Muscle layer of duodenum (tissue), 2 donors: ENCODE results near the gene KMT5B.

Experiments
- H3K27ac ChIP-seq: one replicate; pipeline ENCODE4 v1.7.0; 2013; ENCODE audit warnings: mild to moderate bottlenecking, low read length
- H3K27me3 ChIP-seq: one replicate; pipeline ENCODE4 v1.7.0; 2013; ENCODE audit warnings: low read depth, mild to moderate bottlenecking, control low read depth, low read length
- H3K36me3 ChIP-seq, 2 donors: one replicate each; pipeline ENCODE4 v1.7.0; 2013; ENCODE audit warnings: low read length in 2 of 2, control low read depth in 1 of 2, mild to moderate bottlenecking in 1 of 2; ENCODE audit not compliant: insufficient read depth in 2 of 2, control insufficient read depth in 1 of 2
- H3K4me1 ChIP-seq, 2 donors: one replicate each; pipeline ENCODE4 v1.7.0; 2013; ENCODE audit warnings: low read length in 2 of 2, mild to moderate bottlenecking in 2 of 2, control low read depth in 1 of 2, moderate library complexity in 1 of 2; ENCODE audit not compliant: insufficient read depth in 2 of 2, control insufficient read depth in 1 of 2
- H3K4me3 ChIP-seq, 2 donors: one replicate each; pipeline ENCODE4 v1.7.0; 2013; ENCODE audit warnings: low read length in 2 of 2, low read depth in 1 of 2, mild to moderate bottlenecking in 1 of 2
- H3K9me3 ChIP-seq, 2 donors: one replicate each; pipeline ENCODE4 v1.7.0; 2013; ENCODE audit warnings: low read length in 2 of 2, control low read depth in 1 of 2, mild to moderate bottlenecking in 1 of 2; ENCODE audit not compliant: control insufficient read depth in 1 of 2
- donor health status: healthy.

Gene KMT5B

DNA sequence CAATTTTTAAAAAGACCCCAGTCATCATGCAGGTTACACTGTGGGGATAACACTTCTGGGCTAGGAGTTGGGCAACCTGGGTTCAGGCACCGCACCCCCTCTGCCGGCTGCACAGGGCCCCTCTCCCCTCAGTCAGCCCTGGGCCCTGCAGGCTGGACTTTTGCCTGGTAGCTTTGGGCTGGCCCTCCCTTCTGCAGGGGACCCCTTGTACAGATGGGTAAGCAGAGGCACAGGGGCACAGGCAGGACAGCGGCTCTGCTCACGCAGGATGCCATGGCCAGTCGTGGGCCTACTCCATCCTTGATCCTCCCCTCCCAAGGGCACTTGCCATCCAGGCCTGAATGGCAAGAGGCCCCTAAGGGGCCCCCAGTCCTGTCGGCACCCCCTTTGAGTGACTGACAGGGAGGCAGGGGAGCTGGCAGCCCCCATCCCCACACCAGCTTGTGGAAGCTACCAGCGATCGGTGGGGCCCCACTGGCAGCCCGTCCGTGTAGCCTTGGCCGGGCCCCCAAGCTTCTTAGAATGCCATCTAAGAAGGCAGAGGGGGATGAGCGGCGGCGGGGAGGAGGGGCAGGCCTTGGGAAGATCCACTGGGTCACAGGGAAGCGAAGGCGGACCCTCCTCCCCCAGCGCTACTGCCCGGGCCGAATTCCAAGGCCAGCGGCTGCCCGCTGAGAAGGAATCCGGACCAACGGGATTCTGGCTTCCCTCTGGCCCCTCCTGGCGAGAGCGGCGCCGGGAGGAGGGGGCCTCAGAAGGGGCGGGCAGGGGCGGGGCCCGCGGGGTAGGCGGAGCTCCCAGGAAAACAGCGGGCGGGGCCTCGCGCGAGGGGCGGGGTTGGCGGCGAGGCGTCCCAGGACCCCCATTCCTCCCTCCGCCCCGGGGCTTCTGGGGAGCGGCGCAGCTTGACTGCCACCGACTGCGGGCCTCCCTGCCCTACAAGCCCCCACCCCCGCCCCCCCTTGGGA, 85.1 kb downstream of the KMT5B start:
- Histone ChIP-seq H3K4me3 (peak overlapping the region in 1 of 2 donors; percentile 65), H3K4me1 (peaks cover 5 to 11% of the 10 kb centered on the region in 2 donors), H3K27me3 (no peaks in the 10 kb centered on the region), H3K36me3 (no peaks in the 10 kb centered on the region), H3K27ac (no peak overlapping the region), H3K9me3 (no peaks in the 10 kb centered on the region)

DNA sequence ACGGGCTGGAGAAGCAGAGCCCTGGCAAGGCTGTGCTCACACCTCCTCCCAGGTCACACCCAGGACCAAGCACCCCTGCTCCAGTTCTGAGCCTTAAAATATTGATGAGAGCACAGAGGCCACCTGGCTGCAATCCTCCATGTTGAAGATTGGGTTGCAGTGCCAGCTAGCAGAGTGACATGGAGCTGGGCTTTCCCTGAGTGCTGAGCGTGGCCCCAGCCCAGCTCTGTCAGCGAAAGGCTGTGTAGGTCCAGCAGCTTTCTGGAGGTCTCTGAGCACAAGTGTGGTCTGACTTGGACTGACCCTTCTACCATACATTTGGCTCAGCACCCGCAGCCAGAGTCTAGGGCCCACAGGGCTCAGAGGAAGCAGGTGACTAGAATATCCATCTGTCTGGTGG, 87.9 kb downstream of the KMT5B start:
- H3K27ac ChIP-seq, result no peak overlapping the region
- H3K4me3 ChIP-seq, result no peak overlapping the region
- no peaks in the 10 kb centered on the region for H3K36me3 ChIP-seq
- H3K27me3 ChIP-seq, result no peaks in the 10 kb centered on the region
- peaks cover 5 to 16% of the 10 kb centered on the region in 2 donors for H3K4me1 ChIP-seq
- no peaks in the 10 kb centered on the region for H3K9me3 ChIP-seq

DNA sequence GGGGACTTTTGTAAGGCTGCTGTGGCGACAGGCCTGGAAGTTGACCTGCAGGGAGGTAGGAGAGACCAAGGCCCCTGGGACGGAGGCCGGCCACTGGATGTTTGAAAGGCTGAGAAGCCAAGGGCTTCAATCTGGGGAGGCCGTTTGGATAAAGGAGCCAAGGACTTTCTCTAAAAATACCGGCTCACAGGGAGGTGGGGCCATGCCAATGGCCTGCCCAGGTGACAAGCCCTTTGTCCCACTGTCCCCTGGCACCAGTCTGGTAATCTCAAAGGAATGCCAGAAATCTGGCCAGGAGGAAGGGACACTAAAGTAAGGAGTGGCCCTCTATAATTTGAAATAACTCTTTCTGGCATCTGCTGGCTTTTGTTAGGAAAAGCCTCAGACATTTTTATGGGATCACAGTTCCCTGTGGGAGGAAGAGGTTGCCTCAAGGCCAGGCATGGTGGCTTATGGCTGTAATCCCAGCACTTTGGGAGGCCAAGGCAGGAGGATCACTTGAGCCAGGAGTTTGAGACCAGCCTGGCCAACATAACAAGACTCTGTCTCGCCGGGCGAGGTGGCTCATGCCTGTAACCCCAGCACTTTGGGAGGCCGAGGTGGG, 90.1 kb downstream of the KMT5B start:
- no peaks in the 10 kb centered on the region for H3K27me3 ChIP-seq
- H3K4me1 ChIP-seq, result peaks cover 9 to 31% of the 10 kb centered on the region in 2 donors
- no peak overlapping the region for H3K27ac ChIP-seq
- no peaks in the 10 kb centered on the region for H3K36me3 ChIP-seq
- no peaks in the 10 kb centered on the region for H3K9me3 ChIP-seq
- H3K4me3 ChIP-seq, result no peak overlapping the region

DNA sequence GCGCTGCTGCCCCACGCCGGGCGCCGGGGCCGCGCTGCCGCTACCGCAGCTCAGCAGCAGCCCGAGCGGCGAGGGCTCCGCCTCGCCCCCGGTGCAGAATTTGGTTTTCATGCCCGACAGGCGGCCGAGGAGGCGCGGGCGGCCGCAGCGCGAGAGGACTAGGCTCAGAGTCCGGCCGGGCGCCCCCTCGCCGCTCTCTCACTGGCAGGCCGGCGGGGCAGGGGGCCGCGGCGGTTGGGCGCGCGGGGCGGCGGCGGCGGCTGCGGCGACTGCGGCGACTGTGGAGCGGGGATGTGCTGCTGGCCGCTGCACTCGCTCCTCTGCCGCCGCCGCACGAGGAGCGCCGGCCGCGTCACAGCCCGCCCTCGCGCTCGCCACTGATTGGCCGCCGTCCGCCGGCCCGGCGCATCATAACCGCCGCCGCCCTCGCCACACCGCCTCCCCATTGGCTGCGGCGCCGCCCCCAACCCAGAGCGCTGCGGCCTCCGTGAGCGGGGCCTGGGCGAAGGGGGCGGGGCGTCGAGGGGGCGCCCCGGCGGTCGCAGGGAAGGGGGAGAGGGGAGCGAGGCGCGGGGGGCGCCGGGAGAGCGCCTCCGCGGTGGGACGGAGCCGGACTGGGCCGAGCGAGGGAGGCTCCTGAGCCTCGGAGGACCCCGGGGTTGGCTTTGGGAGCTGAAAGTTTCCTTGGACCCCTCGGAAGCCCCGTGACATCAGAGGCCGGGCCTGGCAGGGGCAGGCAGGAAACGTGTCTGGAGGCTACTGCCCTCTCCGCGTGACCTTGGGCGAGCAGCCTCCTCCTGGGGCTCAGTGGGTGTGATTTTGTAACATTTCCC, 91.8 kb downstream of the KMT5B start, which contains the start of gene CHKA:
TSS of gene CHKA (minus strand) at position 322 of the 833 bp plus-strand sequence. CDS start at position 111, 211 bp downstream.
- H3K36me3 ChIP-seq, result no peaks in the 10 kb centered on the region
- peak within 1 kb of the TSS; percentile 91 for H3K27ac ChIP-seq
- H3K4me3 ChIP-seq, result peak within 1 kb of the TSS; percentile 65 to 83
- H3K27me3 ChIP-seq, result no peaks in the 10 kb centered on the region
- H3K9me3 ChIP-seq, result no peaks in the 10 kb centered on the region
- peaks cover 15 to 38% of the 10 kb centered on the region in 2 donors for H3K4me1 ChIP-seq

DNA sequence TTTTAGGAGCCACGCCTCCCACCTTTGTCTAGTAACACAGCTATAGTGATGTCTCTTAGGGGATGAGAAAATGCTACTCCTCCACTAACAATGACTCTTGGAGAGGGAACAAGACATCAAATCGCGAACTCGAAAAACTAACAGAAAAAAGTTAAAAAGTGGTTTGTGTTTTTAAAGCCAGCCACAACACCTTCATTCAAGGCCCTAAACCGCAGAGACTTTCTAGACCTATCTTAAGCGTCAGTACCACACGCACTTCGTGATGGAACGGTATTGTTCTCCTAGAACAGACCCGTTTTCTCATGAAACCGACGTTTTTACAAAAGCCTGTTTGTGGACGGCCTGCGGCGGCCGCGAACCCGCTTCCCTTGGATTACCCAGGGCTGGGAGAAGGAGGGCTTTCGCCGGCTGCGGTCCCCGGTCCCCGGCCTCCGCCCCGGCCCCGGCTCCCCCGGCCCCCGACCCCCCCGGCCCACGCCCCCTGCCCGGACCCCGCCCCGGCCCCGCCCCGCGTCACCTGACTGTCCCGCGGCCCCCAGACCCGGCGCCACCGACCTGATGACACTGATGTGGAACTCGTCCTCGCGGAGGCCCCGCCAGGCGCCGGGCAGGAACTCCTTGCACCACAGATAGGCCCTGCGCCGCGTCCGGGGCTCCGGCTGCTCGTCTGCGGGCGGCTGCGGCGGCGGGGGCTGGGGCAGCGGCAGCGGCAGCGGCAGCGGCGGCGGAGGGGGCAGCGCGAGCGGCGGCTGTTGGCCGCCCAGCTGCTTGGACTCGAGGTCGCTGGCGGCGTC, 92.6 kb downstream of the KMT5B start:
- peaks cover 19 to 38% of the 10 kb centered on the region in 2 donors for H3K4me1 ChIP-seq
- H3K36me3 ChIP-seq, result no peaks in the 10 kb centered on the region
- H3K27ac ChIP-seq, result peak overlapping the region; percentile 82
- H3K27me3 ChIP-seq, result no peaks in the 10 kb centered on the region
- H3K4me3 ChIP-seq, result peak overlapping the region; percentile 54 to 83
- H3K9me3 ChIP-seq, result no peaks in the 10 kb centered on the region

DNA sequence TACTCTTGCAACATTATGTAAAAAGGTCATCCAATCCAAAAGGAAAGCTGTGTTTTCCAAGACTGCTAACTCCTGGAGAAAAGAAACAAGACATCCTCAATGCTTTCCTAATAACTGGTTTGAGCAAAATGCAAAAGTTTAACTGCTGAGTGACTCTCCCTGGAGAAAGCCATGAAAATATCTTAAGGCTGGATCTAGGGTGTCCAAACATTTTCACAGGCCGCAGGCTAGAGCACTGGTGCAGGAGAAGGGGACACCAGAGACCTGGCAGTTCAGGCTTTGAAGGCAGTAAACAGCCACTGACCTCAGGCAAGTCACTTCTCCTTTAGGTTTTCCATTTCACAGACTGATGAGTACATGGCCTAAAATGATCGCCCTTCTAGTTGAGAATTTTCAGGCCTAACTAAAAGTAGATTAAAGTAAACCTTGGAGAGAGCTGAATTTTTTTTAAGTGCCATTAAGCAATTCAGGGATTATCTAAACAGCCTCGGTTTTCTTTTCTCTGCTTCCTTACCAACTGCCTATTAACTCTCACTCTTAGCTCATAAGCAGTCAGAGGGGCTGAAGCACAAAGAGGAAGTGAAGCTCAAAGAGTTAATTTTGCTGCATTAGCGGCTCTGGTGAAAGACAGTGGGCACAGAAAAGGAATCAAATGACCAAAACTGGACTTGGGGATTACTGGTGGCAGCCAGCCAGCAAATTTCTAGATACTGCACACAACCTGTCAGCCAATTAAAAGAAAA, 94.2 kb downstream of the KMT5B start:
- H3K27ac ChIP-seq, result peak overlapping the region; percentile 86
- H3K4me1 ChIP-seq, result peaks cover 19 to 45% of the 10 kb centered on the region in 2 donors
- peak overlapping the region; percentile 45 to 83 for H3K4me3 ChIP-seq

DNA sequence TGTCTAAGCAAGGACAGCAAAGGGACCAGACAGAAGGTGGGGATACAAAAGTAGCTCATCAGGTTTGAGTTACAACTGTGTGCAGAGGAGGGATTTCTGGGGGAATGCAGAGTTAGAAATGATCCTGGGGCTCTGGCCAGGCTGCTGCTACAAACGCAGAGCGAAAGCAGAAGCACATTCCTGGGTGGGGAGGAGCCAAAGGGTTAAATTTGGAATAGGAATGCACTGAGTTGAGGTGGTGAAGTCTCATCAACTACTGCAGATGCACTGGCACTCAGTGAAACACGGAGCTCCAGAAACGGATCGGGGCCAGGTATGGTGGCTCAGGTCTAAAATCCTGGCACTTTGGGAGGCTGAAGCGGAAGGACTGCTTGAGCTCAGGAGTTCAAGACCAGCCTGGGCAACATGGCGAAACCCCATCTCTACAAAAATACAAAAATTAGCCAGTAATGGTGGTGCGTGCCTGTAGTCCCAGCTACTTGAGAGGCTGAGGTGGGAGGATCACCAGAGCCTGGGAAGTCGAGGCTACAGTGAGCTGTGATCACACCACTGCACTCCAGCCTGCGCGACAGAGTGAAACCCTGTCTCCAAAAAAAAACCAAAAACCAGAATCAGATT, 95.1 kb downstream of the KMT5B start:
- Histone ChIP-seq H3K27ac (peak overlapping the region; percentile 86), H3K27me3 (no peaks in the 10 kb centered on the region), H3K36me3 (no peaks in the 10 kb centered on the region), H3K4me1 (peaks cover 19 to 45% of the 10 kb centered on the region in 2 donors), H3K4me3 (peak overlapping the region in 1 of 2 donors; percentile 45), H3K9me3 (no peaks in the 10 kb centered on the region)

More for the DNA sequence above, 94.2 kb downstream of the KMT5B start:
- Histone ChIP-seq H3K9me3 (no peaks in the 10 kb centered on the region), H3K27me3 (no peaks in the 10 kb centered on the region), H3K36me3 (no peaks in the 10 kb centered on the region)

DNA sequence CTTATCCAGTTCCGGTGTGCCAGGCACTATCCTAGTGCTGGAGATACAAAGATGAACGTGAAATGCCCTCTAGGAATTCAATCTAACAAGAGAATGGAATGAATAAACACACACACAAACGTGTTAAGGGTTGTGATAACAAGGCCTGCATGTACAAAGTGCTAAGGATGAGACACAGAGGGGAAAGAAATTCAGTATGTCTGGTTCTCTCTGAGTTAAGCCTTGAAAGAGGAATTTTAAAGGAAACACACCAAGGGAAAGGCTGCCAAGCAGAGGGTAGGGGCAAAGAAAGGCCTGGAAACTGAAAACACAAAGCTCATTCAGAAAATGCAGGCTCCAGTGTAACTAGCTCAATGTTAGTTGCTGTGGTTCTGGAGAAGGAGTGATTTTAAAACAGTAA, 96.1 kb downstream of the KMT5B start:
- H3K9me3 ChIP-seq, result no peaks in the 10 kb centered on the region
- peaks cover 19 to 41% of the 10 kb centered on the region in 2 donors for H3K4me1 ChIP-seq
- H3K36me3 ChIP-seq, result no peaks in the 10 kb centered on the region
- peak overlapping the region; percentile 49 for H3K27ac ChIP-seq
- no peak overlapping the region for H3K4me3 ChIP-seq
- no peaks in the 10 kb centered on the region for H3K27me3 ChIP-seq

DNA sequence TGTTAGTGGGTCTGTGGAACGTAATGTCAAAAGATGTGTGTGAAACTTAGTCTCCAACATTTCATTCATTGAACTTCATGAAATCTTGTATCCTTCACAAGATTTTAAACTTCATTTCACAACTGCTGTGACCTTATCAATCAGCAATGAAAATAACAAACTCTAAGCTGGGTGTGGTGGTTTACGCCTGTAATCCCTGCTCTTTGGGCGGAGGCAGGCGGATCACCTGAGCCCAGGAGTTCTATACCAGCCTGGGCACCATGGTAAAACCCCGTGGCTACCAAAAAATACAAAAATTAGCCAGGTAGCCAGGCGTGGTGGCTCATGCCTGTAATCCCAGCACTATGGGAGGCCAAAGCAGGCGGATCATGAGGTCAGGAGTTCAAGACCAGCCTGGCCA, 97.0 kb downstream of the KMT5B start:
- no peak overlapping the region for H3K4me3 ChIP-seq
- H3K27ac ChIP-seq, result no peak overlapping the region
- peaks cover 19 to 39% of the 10 kb centered on the region in 2 donors for H3K4me1 ChIP-seq
- H3K36me3 ChIP-seq, result no peaks in the 10 kb centered on the region
- no peaks in the 10 kb centered on the region for H3K9me3 ChIP-seq
- no peaks in the 10 kb centered on the region for H3K27me3 ChIP-seq
